K562 (cell line): ENCODE measurements around the gene EGR4. TPM values are rescaled to one million over a fixed set of nuclear protein-coding genes. Genes with fewer than 3 reads are reported as not detected.

ENCODE experiments used
- ATAC-seq: fragments of 200-7000 bp; cut with Tn5 transposase; 3 replicates; pipeline ENCODE4 v1.9.1; 2020; ENCODE audit warnings: moderate library complexity
- BruUV-seq: library from RNA; stranded (reverse); fragments of 400-500 nt; replicated peaks from 2 replicates; lab custom pipeline; 2021; lab: Mats Ljungman, UMichigan
- CTCF ChIA-PET: fragments of 300-600 bp; formaldehyde crosslinking; extraction: SDS; loops from one replicate; lab custom pipeline; 2021; ENCODE audit warnings: low intra/inter-chr PET ratio; lab: Yijun Ruan, JAX
- POLR2A ChIA-PET: fragments of 300-600, 350-650 bp; sonication (Branson Sonifier 250); formaldehyde crosslinking; extraction: SDS; loops from one replicate; lab custom pipeline; 2021; ENCODE audit warnings: antibody characterized with exemption, inconsistent platforms; lab: Yijun Ruan, JAX
- DNase-seq, 4 experiments: peaks; one replicate each; pipeline versions ENCODE4 v3.0.0 to v3.0.0-alpha.2; 2011 to 2018; ENCODE audit warnings: low spot score in 3 of 4, mixed read lengths in 3 of 4; ENCODE audit errors: extremely low read depth in 1 of 4
- FAIRE-seq: peaks from 2 replicates; lab custom pipeline; 2011; peaks lifted over from hg19 to GRCh38; lab: Jason Lieb, UNC
- H2AFZ ChIP-seq: 2 replicates; pipeline ENCODE4 v1.6.0; 2011; ENCODE audit warnings: low read depth, low read length, control low read depth, inconsistent platforms
- H3K27ac ChIP-seq: fragments of 200-600 bp; 3 replicates; pipeline ENCODE4 v1.8.0; 2011; ENCODE audit warnings: low read depth, mild to moderate bottlenecking, control low read depth, inconsistent platforms, low read length, moderate library complexity, mixed read lengths; ENCODE audit errors: extremely low read depth
- H3K27me3 ChIP-seq, 2 experiments: fragments of 300-600 bp in 1 of 2; 2 replicates in 1 of 2; 3 replicates in 1 of 2; pipeline versions ENCODE4 v1.6.0 to v1.8.0; 2011; ENCODE audit warnings: inconsistent platforms in 2 of 2, low read length in 2 of 2, mild to moderate bottlenecking in 1 of 2, mixed read lengths in 1 of 2, moderate library complexity in 1 of 2; ENCODE audit not compliant: control insufficient read depth in 2 of 2, insufficient read depth in 2 of 2
- H3K36me3 ChIP-seq: fragments of 300-600 bp; 3 replicates; pipeline ENCODE4 v1.8.0; 2011; ENCODE audit warnings: mild to moderate bottlenecking, low read length, inconsistent platforms; ENCODE audit not compliant: control insufficient read depth, insufficient read depth
- H3K4me1 ChIP-seq, 2 experiments: fragments of 200-600 bp in 1 of 2; replicated peaks in 1 of 2; 2 replicates in 1 of 2; 3 replicates in 1 of 2; pipeline versions ENCODE4 v1.5.1 to v1.8.0; 2011; ENCODE audit warnings: inconsistent platforms in 2 of 2, low read length in 2 of 2, mild to moderate bottlenecking in 1 of 2, mixed read lengths in 1 of 2, moderate library complexity in 1 of 2; ENCODE audit not compliant: control insufficient read depth in 2 of 2, insufficient read depth in 2 of 2
- H3K4me2 ChIP-seq: 2 replicates; pipeline ENCODE4 v1.6.1; 2011; ENCODE audit warnings: low read length, control low read depth, inconsistent platforms, mixed read lengths; ENCODE audit not compliant: insufficient read depth
- H3K4me3 ChIP-seq: fragments of 200-600 bp; sonication (generic), shearing (Covaris generic); 2 replicates; pipeline ENCODE4 v1.5.1; 2016; ENCODE audit warnings: control low read depth, inconsistent platforms
- H3K79me2 ChIP-seq: fragments of 200-600 bp; 3 replicates; pipeline ENCODE4 v1.8.0; 2011; ENCODE audit warnings: low read length, inconsistent platforms; ENCODE audit not compliant: control insufficient read depth, insufficient read depth
- H3K9ac ChIP-seq, 2 experiments: 2 replicates each; pipeline versions ENCODE4 v1.6.0 to v1.6.1; 2011; ENCODE audit warnings: low read depth in 2 of 2, low read length in 2 of 2, control low read depth in 1 of 2, inconsistent platforms in 1 of 2, mild to moderate bottlenecking in 1 of 2, mixed read lengths in 1 of 2; ENCODE audit not compliant: insufficient read depth in 1 of 2
- H3K9me1 ChIP-seq: one replicate; pipeline ENCODE4 v1.6.0; 2011; ENCODE audit warnings: inconsistent platforms, mild to moderate bottlenecking, low read length, moderate library complexity; ENCODE audit not compliant: control insufficient read depth, insufficient read depth
- H3K9me3 ChIP-seq: replicated peaks from 2 replicates; pipeline ENCODE4 v1.5.1; 2011; ENCODE audit warnings: low read depth, low read length, inconsistent platforms; ENCODE audit not compliant: control insufficient read depth, insufficient read depth
- H4K20me1 ChIP-seq: replicated peaks from 2 replicates; pipeline ENCODE4 v1.6.1; 2011; ENCODE audit warnings: low read length, inconsistent platforms, mixed read lengths; ENCODE audit not compliant: control insufficient read depth, insufficient read depth
- ADNP ChIP-seq: fragments of 200-800 bp; sonication (Bioruptor generic); IDR thresholded peaks from 2 replicates; pipeline ENCODE4 v1.6.1; 2016; ENCODE audit warnings: missing genetic modification characterization, missing compliant biosample characterization
- ATF1 ChIP-seq, 2 experiments: fragments of 450-650 bp in 1 of 2; IDR thresholded peaks; 2 replicates each; pipeline ENCODE4 v1.6.1; 2016; ENCODE audit warnings: missing compliant biosample characterization in 1 of 2, missing genetic modification characterization in 1 of 2
- CCNT2 ChIP-seq: IDR thresholded peaks from 2 replicates; pipeline ENCODE4 v1.6.1; 2011; ENCODE audit warnings: borderline replicate concordance, low read depth, mild to moderate bottlenecking, moderate library complexity, mixed read lengths, low read length; ENCODE audit not compliant: insufficient read length; ENCODE audit errors: extremely low read depth
- COPS2 ChIP-seq: fragments of 450-650 bp; conservative IDR thresholded peaks from 2 replicates; pipeline ENCODE4 v1.6.1; 2016; ENCODE audit warnings: mild to moderate bottlenecking, moderate library complexity
- CTCFL ChIP-seq: IDR thresholded peaks from 2 replicates; pipeline ENCODE4 v1.6.1; 2011; ENCODE audit warnings: borderline replicate concordance, low read depth, mild to moderate bottlenecking, moderate library complexity, low read length; ENCODE audit not compliant: insufficient read depth, poor library complexity, severe bottlenecking
- DLX4 ChIP-seq: fragments of 250-450 bp; sonication (Bioruptor Pico); IDR thresholded peaks from 2 replicates; pipeline ENCODE4 v1.6.1; 2021; ENCODE audit warnings: mild to moderate bottlenecking
- FOXJ2 ChIP-seq: fragments of 200-800 bp; sonication (Bioruptor generic); IDR thresholded peaks from 2 replicates; pipeline ENCODE4 v1.6.1; 2016; ENCODE audit warnings: missing genetic modification characterization, missing compliant biosample characterization
- HMG20B ChIP-seq: fragments of 250-450 bp; sonication (Bioruptor Pico); IDR thresholded peaks from 2 replicates; pipeline ENCODE4 v1.5.0; 2021; ENCODE audit warnings: mild to moderate bottlenecking
- KAT8 ChIP-seq: fragments of 450-650 bp; IDR thresholded peaks from 2 replicates; pipeline ENCODE4 v1.6.1; 2016; ENCODE audit warnings: low read depth, mild to moderate bottlenecking
- MTA1 ChIP-seq: fragments of 450-650 bp; IDR thresholded peaks from 2 replicates; pipeline ENCODE4 v1.6.1; 2017; ENCODE audit warnings: borderline replicate concordance
- NFIX ChIP-seq: fragments of 250-450 bp; sonication (Bioruptor Pico); IDR thresholded peaks from 2 replicates; pipeline ENCODE4 v1.4.0; 2020; ENCODE audit warnings: low read depth, mild to moderate bottlenecking, moderate library complexity
- NKRF ChIP-seq: fragments of 450-650 bp; IDR thresholded peaks from 2 replicates; pipeline ENCODE4 v1.6.1; 2016; ENCODE audit warnings: borderline replicate concordance
- RBM25 ChIP-seq: fragments of 200-400 bp; formaldehyde crosslinking; IDR thresholded peaks from 2 replicates; pipeline ENCODE4 v1.6.1; 2018; ENCODE audit warnings: low read length, low read depth, moderate library complexity; ENCODE audit not compliant: severe bottlenecking
- TAF7 ChIP-seq: fragments of 450-650 bp; IDR thresholded peaks from 2 replicates; pipeline ENCODE4 v1.6.1; 2016; ENCODE audit warnings: missing genetic modification characterization, missing compliant biosample characterization
- ZC3H4 ChIP-seq: sonication (generic); formaldehyde crosslinking; IDR thresholded peaks from 2 replicates; pipeline ENCODE4 v1.9.0; 2021; ENCODE audit warnings: missing genetic modification reagents, borderline replicate concordance
- ZNF121 ChIP-seq: sonication (generic); formaldehyde crosslinking; conservative IDR thresholded peaks from 2 replicates; pipeline ENCODE4 v1.8.0; 2022; ENCODE audit warnings: missing genetic modification reagents
- ZNF347 ChIP-seq: fragments of 450-650 bp; formaldehyde crosslinking; IDR thresholded peaks from 2 replicates; pipeline ENCODE4 v1.4.0; 2020; ENCODE audit warnings: low read depth, mild to moderate bottlenecking, moderate library complexity
- WGBS: fragments of 100-300 bp; shearing (Covaris generic); methylation state at CpG from one replicate; pipeline ENCODE4 v1.1.6; 2016; ENCODE audit warnings: low coverage, mixed read lengths; ENCODE audit not compliant: insufficient coverage; ENCODE audit errors: missing lambda C conversion rate; 5-methylcytosine and 5-hydroxymethylcytosine counted together
- in situ Hi-C: fragments of 300-500 bp; cut with MboI; formaldehyde crosslinking; loops from 4 replicates; pipeline ENCODE4 v1.15.0; 2018; ENCODE audit warnings: inconsistent platforms, mixed read lengths
- intact Hi-C: fragments of 100-400 bp; cut with micrococcal nuclease; formaldehyde crosslinking; loops from 2 replicates; pipeline ENCODE4 v1.14.2; 2022
- polyA plus RNA-seq, 8 experiments: library from polyadenylated mRNA; depleted of rRNA in 4 of 8; stranded (reverse) in 5 of 8; unstranded in 3 of 8; fragments of >200 nt; fragmentation: Nextera tagmentation in 2 of 8; fragmentation: Illumina TruSeq in 1 of 8; extraction: Ambion mirVana in 2 of 8; extraction: Trizol in 1 of 8; gene quantifications; 2 replicates each; pipeline versions ENCODE4 v1.2.1 to v1.2.3, GENCODE V29; 2011 to 2014; ENCODE audit warnings: inconsistent platforms in 1 of 8, missing spikeins in 1 of 8
- total RNA-seq, 7 experiments: library from RNA; depleted of rRNA in 6 of 7; stranded (reverse); fragments of >200 nt in 6 of 7; fragmentation: Illumina TruSeq in 2 of 7; extraction: Trizol in 2 of 7; gene quantifications; 2 replicates each; pipeline versions ENCODE4 v1.2.1 to v1.2.3, GENCODE V29; 2011 to 2021; ENCODE audit warnings: low replicate concordance in 1 of 7

EGR4 gene
- total and polyA plus RNA-seq, 9 of the 15 experiments (the other 6 are each of a cell fraction or from before 2014, with no cell fraction given): not detected

- Histone ChIP-seq H3K27ac (no peak overlapping the region), H3K4me2 (no peak overlapping the region), H3K79me2 (no peaks in the 10 kb centered on the region), H3K9me3 (no peaks in the 10 kb centered on the region), H3K9ac (0 out of 4 replicates have a peak overlapping the region, but pooled peaks of 1 of the 2 experiments have one; percentile 26), H3K27me3 (no peaks in the 10 kb centered on the region), H4K20me1 (peaks cover 6% of the 10 kb centered on the region; the same call in 1 of the 2 replicates), H3K4me3 (no peak overlapping the region), H3K9me1 (no peaks in the 10 kb centered on the region), H2AFZ (no peak overlapping the region), H3K36me3 (peaks cover 3% of the 10 kb centered on the region; the same call in 1 of the 3 replicates), H3K4me1 (peaks cover 2 to 18% of the 10 kb centered on the region in 2 experiments; a peak in 2 of 5 replicates)
- in situ Hi-C loops (no loop called here), intact Hi-C loops (loop anchor here (1.0 to 10.0 kb wide), 5 partner anchors 47 to 367 kb away; no protein-coding TSS in a partner anchor)
- ChIA-PET CTCF (interaction anchor here (1.0 to 2.0 kb wide), 4 partner anchors 101 to 372 kb away, joined by 3 to 10 read pairs (median 5); partner anchors contain the start of gene SPR), POLR2A (interaction anchor here (0.6 to 0.9 kb wide), 4 partner anchors 12 to 237 kb away, joined by 3 to 6 read pairs (median 4); no protein-coding TSS in a partner anchor)
- FAIRE-seq: no peak
- 53% methylated on average over 4 of the region's 4 CpGs for WGBS
- no TSS peak for BruUV-seq
- no peak for DNase-seq
- ATAC-seq: peak; percentile 31; the same call in 2 of the 3 replicates
- TF ChIP-seq HMG20B (no peak), ZNF347 (CRISPR knock-in tag) (no peak), NFIX (no peak), CTCFL (no peak), TAF7 (no peak), RBM25 (no peak), CCNT2 (no peak), MTA1 (no peak), KAT8 (no peak), ZC3H4 (CRISPR knock-in tag) (no peak), FOXJ2 (tag) (no peak), ATF1 (CRISPR knock-in tag; IDR thresholded peaks at IDR 0.05) (no peak), ATF1 (tag; IDR thresholded peaks at IDR 0.05) (no peak), COPS2 (no peak), ZNF121 (CRISPR knock-in tag) (no peak), ADNP (tag) (no peak), NKRF (no peak), DLX4 (CRISPR knock-in tag) (no peak)
Observed at GRCh38 chr2:73259704-73260337, 33.5 kb downstream of the EGR4 start.
